Keratinocyte (primary cell): Measurements from ENCODE around the gene VPS35L. TPM values are rescaled to one million over a fixed set of nuclear protein-coding genes. Genes with fewer than 3 reads are reported as not detected.

Experiments
- DNase-seq: peaks from one replicate; pipeline ENCODE4 v3.0.0-alpha.2; 2011; ENCODE audit warnings: low read depth, missing footprints, low spot score
- FAIRE-seq: peaks from 2 replicates; lab custom pipeline; 2011; peaks lifted over from hg19 to GRCh38; lab: Jason Lieb, UNC
- H2AFZ ChIP-seq: 2 replicates; pipeline ENCODE4 v1.6.0; 2012; ENCODE audit warnings: low read length, control low read depth, inconsistent platforms; ENCODE audit not compliant: control insufficient read depth
- H3K27ac ChIP-seq: 2 replicates; pipeline ENCODE4 v1.5.1; 2011; ENCODE audit warnings: low read length; ENCODE audit not compliant: control insufficient read depth, insufficient read depth
- H3K27me3 ChIP-seq: 3 replicates; pipeline ENCODE4 v1.6.0; 2011; ENCODE audit warnings: low read length; ENCODE audit not compliant: control insufficient read depth, insufficient read depth; ENCODE audit errors: extremely low read depth
- H3K36me3 ChIP-seq, 2 experiments: 2 replicates in 1 of 2; 3 replicates in 1 of 2; pipeline ENCODE4 v1.5.1; 2011; ENCODE audit warnings: low read length in 2 of 2, mild to moderate bottlenecking in 1 of 2; ENCODE audit not compliant: control insufficient read depth in 2 of 2, insufficient read depth in 2 of 2; ENCODE audit errors: extremely low read depth in 1 of 2
- H3K4me1 ChIP-seq: 3 replicates; pipeline ENCODE4 v1.5.1; 2011; ENCODE audit warnings: low read length; ENCODE audit not compliant: control insufficient read depth, insufficient read depth; ENCODE audit errors: extremely low read depth
- H3K4me2 ChIP-seq: 3 replicates; pipeline ENCODE4 v1.6.0; 2011; ENCODE audit warnings: low read depth, low read length; ENCODE audit not compliant: control insufficient read depth, insufficient read depth; ENCODE audit errors: extremely low read depth
- H3K4me3 ChIP-seq, 3 experiments: fragments of 200-600 bp in 1 of 3; sonication (generic) in 1 of 3; 2 replicates in 2 of 3; 3 replicates in 1 of 3; pipeline ENCODE4 v1.5.1; 2011 to 2016; ENCODE audit warnings: low read length in 3 of 3, mild to moderate bottlenecking in 3 of 3, control low read depth in 2 of 3, inconsistent platforms in 1 of 3, low read depth in 1 of 3, mixed read lengths in 1 of 3, mixed run types in 1 of 3, moderate library complexity in 1 of 3; ENCODE audit not compliant: control insufficient read depth in 2 of 3, insufficient read depth in 2 of 3; ENCODE audit errors: extremely low read depth in 1 of 3
- H3K79me2 ChIP-seq: 2 replicates; pipeline ENCODE4 v1.6.0; 2012; ENCODE audit warnings: low read length; ENCODE audit not compliant: control insufficient read depth, insufficient read depth
- H3K9ac ChIP-seq: 3 replicates; pipeline ENCODE4 v1.6.0; 2011; ENCODE audit warnings: low read length; ENCODE audit not compliant: control insufficient read depth, insufficient read depth; ENCODE audit errors: extremely low read depth
- H3K9me1 ChIP-seq: 3 replicates; pipeline ENCODE4 v1.6.0; 2011; ENCODE audit warnings: low read length; ENCODE audit not compliant: control insufficient read depth, insufficient read depth; ENCODE audit errors: extremely low read depth
- H3K9me3 ChIP-seq: 2 replicates; pipeline ENCODE4 v1.5.1; 2012; ENCODE audit warnings: low read depth, low read length; ENCODE audit not compliant: control insufficient read depth
- H4K20me1 ChIP-seq: 3 replicates; pipeline ENCODE4 v1.6.0; 2011; ENCODE audit warnings: low read length; ENCODE audit not compliant: control insufficient read depth, insufficient read depth; ENCODE audit errors: extremely low read depth
- EZH2 ChIP-seq: IDR thresholded peaks from one replicate; pipeline ENCODE4 v1.6.1; 2012; ENCODE audit warnings: inconsistent platforms, mild to moderate bottlenecking, low read length, moderate library complexity
- dilution Hi-C: fragments of 300-500 bp; cut with MboI; formaldehyde crosslinking; loops from one replicate; pipeline ENCODE4 v1.7.0; 2020; ENCODE audit warnings: low sequenced_read_pairs; ENCODE audit not compliant: extremely low pct_ligation_motif_present
- polyA plus RNA-seq, 5 experiments: library from polyadenylated mRNA; depleted of rRNA in 3 of 5; stranded (reverse) in 3 of 5; stranded (forward) in 1 of 5; unstranded in 1 of 5; fragments of >200 nt; gene quantifications; 1 replicate in 1 of 5; 2 replicates in 3 of 5; 3 replicates in 1 of 5; pipeline versions ENCODE4 v1.2.1 to v1.2.3, GENCODE V29; 2011 to 2012; ENCODE audit warnings: missing spikeins in 2 of 5, low read depth in 1 of 5, low replicate concordance in 1 of 5
- TF ChIP-seq, protein P1 (sequence below), 3 experiments: IDR thresholded peaks in 1 of 3; conservative IDR thresholded peaks in 1 of 3; optimal IDR thresholded peaks in 1 of 3; 2 replicates in 2 of 3; 3 replicates in 1 of 3; pipeline versions ENCODE3 to v1.5.1; 2011; ENCODE audit warnings: low read length in 3 of 3, mild to moderate bottlenecking in 3 of 3, moderate library complexity in 2 of 3, control low read depth in 1 of 3, inconsistent platforms in 1 of 3; ENCODE audit not compliant: insufficient read depth in 2 of 3; ENCODE audit errors: extremely low read depth in 1 of 3

VPS35L gene
- polyA plus RNA-seq, 1 donor (not counting 4 experiments of a cell fraction or from before 2014, with no cell fraction given), result 22.1 TPM

GRCh38 chr16:19741354-19741753 is 185.9 kb downstream of the VPS35L start:
- H3K79me2 ChIP-seq, result no peaks in the 10 kb centered on the region
- dilution Hi-C loops, result no loop called here
- H3K27ac ChIP-seq, result no peak overlapping the region
- no peak for FAIRE-seq
- no peak overlapping the region for H3K4me3 ChIP-seq
- no peaks in the 10 kb centered on the region for H3K9me1 ChIP-seq
- H3K4me2 ChIP-seq, result no peak overlapping the region
- no peaks in the 10 kb centered on the region for H4K20me1 ChIP-seq
- TF ChIP-seq, protein P1, sequence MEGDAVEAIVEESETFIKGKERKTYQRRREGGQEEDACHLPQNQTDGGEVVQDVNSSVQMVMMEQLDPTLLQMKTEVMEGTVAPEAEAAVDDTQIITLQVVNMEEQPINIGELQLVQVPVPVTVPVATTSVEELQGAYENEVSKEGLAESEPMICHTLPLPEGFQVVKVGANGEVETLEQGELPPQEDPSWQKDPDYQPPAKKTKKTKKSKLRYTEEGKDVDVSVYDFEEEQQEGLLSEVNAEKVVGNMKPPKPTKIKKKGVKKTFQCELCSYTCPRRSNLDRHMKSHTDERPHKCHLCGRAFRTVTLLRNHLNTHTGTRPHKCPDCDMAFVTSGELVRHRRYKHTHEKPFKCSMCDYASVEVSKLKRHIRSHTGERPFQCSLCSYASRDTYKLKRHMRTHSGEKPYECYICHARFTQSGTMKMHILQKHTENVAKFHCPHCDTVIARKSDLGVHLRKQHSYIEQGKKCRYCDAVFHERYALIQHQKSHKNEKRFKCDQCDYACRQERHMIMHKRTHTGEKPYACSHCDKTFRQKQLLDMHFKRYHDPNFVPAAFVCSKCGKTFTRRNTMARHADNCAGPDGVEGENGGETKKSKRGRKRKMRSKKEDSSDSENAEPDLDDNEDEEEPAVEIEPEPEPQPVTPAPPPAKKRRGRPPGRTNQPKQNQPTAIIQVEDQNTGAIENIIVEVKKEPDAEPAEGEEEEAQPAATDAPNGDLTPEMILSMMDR (optimal IDR thresholded peaks at IDR 0.05 in 1 of 3, IDR thresholded peaks at IDR 0.05 in 1 of 3, conservative IDR thresholded peaks at IDR 0.05 in 1 of 3; ENCODE audit: extremely low read depth in 1 of 3, insufficient read depth in 2 of 3, low read length in 3 of 3), result no peak
- no peak for TF ChIP-seq EZH2
- no peaks in the 10 kb centered on the region for H3K4me1 ChIP-seq
- H2AFZ ChIP-seq, result no peak overlapping the region
- H3K9ac ChIP-seq, result no peak overlapping the region
- H3K9me3 ChIP-seq, result no peaks in the 10 kb centered on the region
- no peaks in the 10 kb centered on the region for H3K27me3 ChIP-seq
- peaks cover 0 to 2% of the 10 kb centered on the region in 2 experiments for H3K36me3 ChIP-seq
- DNase-seq, result no peak

DNA sequence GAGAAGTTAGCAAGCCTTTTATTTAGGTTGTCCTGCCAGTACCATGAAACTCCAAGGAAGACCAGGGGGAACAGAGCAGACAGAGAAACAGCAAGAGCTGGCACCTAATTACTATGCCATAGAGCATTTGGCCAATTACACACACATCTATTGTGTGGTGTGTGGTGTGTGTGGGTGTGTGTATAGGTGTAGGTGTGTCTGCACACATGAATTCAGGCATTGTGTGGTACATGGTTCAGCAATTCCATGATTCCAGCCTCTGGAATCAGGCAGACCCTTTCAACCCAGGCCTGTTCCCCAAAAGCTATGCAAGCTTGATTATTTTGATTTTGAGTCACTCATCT is 188.3 kb downstream of the VPS35L start:
- DNase-seq (no peak), FAIRE-seq (no peak)
- Histone ChIP-seq H3K4me3 (no peak overlapping the region), H3K36me3 (no peaks in the 10 kb centered on the region), H3K27me3 (no peaks in the 10 kb centered on the region), H3K9ac (no peak overlapping the region), H3K4me2 (no peak overlapping the region), H3K27ac (no peak overlapping the region), H4K20me1 (no peaks in the 10 kb centered on the region), H3K79me2 (no peaks in the 10 kb centered on the region), H2AFZ (no peak overlapping the region), H3K4me1 (no peaks in the 10 kb centered on the region), H3K9me1 (no peaks in the 10 kb centered on the region), H3K9me3 (no peaks in the 10 kb centered on the region)
- TF ChIP-seq, protein P1 (optimal IDR thresholded peaks at IDR 0.05 in 1 of 3, IDR thresholded peaks at IDR 0.05 in 1 of 3, conservative IDR thresholded peaks at IDR 0.05 in 1 of 3; ENCODE audit: extremely low read depth in 1 of 3, insufficient read depth in 2 of 3, low read length in 3 of 3), result no peak
- no peak for TF ChIP-seq EZH2
- dilution Hi-C loops, result no loop called here
